ENCODE measurements around the gene ADAM11. TPM values are rescaled to one million over a fixed set of nuclear protein-coding genes. Genes with fewer than 3 reads are reported as not detected.

The ADAM11 gene
- total and polyA plus RNA-seq, 2 of the 8 experiments (the other 6 are each of a cell fraction or from before 2014, with no cell fraction given), result 2.3 to 2.9 TPM

GRCh38 chr17:44754276-44754675 is 4.5 kb upstream of the ADAM11 start:
- no peak overlapping the region for H3K9ac ChIP-seq (replicated peaks in 1 of 4; ENCODE audit: extremely low read depth in 1 of 4, low read depth in 3 of 4, low read length in 3 of 4)
- no peak overlapping the region for H3K4ac ChIP-seq (replicated peaks; ENCODE audit: insufficient read length, low read depth, low read length)
- H3K27ac ChIP-seq (ENCODE audit: low read depth, low read length), result no peak overlapping the region
- no peak overlapping the region for H2AK5ac ChIP-seq (ENCODE audit: low read depth, low read length)
- no peak overlapping the region for H2BK15ac ChIP-seq (ENCODE audit: low read length)
- H4K20me1 ChIP-seq (replicated peaks in 1 of 2; ENCODE audit: control insufficient read depth in 1 of 2, insufficient read depth in 2 of 2, low read length in 2 of 2), result peaks cover 0 to 3% of the 10 kb centered on the region in 2 experiments
- no peak overlapping the region for H2BK5ac ChIP-seq (ENCODE audit: low read depth, low read length)
- no peak overlapping the region for H3K56ac ChIP-seq (replicated peaks; ENCODE audit: insufficient read length, low read depth, low read length)
- H3K36me3 ChIP-seq (ENCODE audit: control insufficient read depth in 2 of 4, insufficient read depth in 4 of 4, low read length in 3 of 4), result peaks cover 0 to 3% (median 0%) of the 10 kb centered on the region in 4 experiments; a peak in 2 of 8 replicates
- DNase-seq (ENCODE audit: low read depth in 1 of 2, low spot score in 2 of 2) (no peak), FAIRE-seq (no peak)
- H3K79me2 ChIP-seq (ENCODE audit: control insufficient read depth in 1 of 2, insufficient read depth in 2 of 2, low read length in 2 of 2), result no peaks in the 10 kb centered on the region
- no peaks in the 10 kb centered on the region for H3K79me1 ChIP-seq (ENCODE audit: low read depth, low read length)
- no peak overlapping the region for H3K23ac ChIP-seq (ENCODE audit: insufficient read length)
- no peak overlapping the region for H4K5ac ChIP-seq (ENCODE audit: insufficient read length, low read depth, low read length)
- peaks cover 17 to 22% (median 21%) of the 10 kb centered on the region in 4 experiments for H3K27me3 ChIP-seq (replicated peaks in 1 of 4; ENCODE audit: control insufficient read depth in 3 of 4, extremely low read depth in 1 of 4, insufficient read depth in 3 of 4, low read length in 3 of 4)
- no peak overlapping the region for H2BK120ac ChIP-seq (replicated peaks; ENCODE audit: low read depth, low read length)
- H3K18ac ChIP-seq (ENCODE audit: extremely low read depth, low read length), result no peak overlapping the region
- H3K4me2 ChIP-seq (ENCODE audit: insufficient read depth in 1 of 2, low read depth in 2 of 2, low read length in 2 of 2), result no peak overlapping the region
- no peak overlapping the region for H2BK12ac ChIP-seq (ENCODE audit: low read depth, low read length)
- no peak overlapping the region for H4K8ac ChIP-seq (ENCODE audit: extremely low read depth, insufficient read depth, low read length)
- H3K4me1 ChIP-seq (replicated peaks in 1 of 4; ENCODE audit: control insufficient read depth in 3 of 4, insufficient read depth in 4 of 4, low read length in 3 of 4), result peaks cover 0 to under 1% (median 0%) of the 10 kb centered on the region in 4 experiments; a peak in 2 of 7 replicates
- POLR2A ChIA-PET (ENCODE audit: partially characterized antibody), result interaction anchor here (1.0 to 1.4 kb wide), 2 partner anchors 19 to 395 kb away, joined by 3 read pairs; no protein-coding TSS in a partner anchor
- H3K23me2 ChIP-seq (ENCODE audit: low read depth, low read length), result peaks cover 4% of the 10 kb centered on the region; the same call in 1 of the 2 replicates
- no peak overlapping the region for H3K4me3 ChIP-seq (ENCODE audit: extremely low read depth in 1 of 4, insufficient read depth in 2 of 4, low read depth in 3 of 4, low read length in 4 of 4)
- H3K14ac ChIP-seq (ENCODE audit: insufficient read length), result no peak overlapping the region
- no peak overlapping the region for H2AFZ ChIP-seq (ENCODE audit: low read length)
- no peaks in the 10 kb centered on the region for H3K9me3 ChIP-seq (ENCODE audit: insufficient read depth in 2 of 2, low read depth in 1 of 2, low read length in 1 of 2)
- H4K91ac ChIP-seq (replicated peaks; ENCODE audit: insufficient read length, low read length), result no peak overlapping the region
- 85% methylated on average over 7 of the region's 7 CpGs; no CpG with 5 or more reads in 1 of the 2 experiments for WGBS, 2 experiments (ENCODE audit: extremely low coverage in 1 of 2, insufficient coverage in 1 of 2, insufficient read length in 1 of 2, insufficient replicate concordance in 2 of 2, low coverage in 1 of 2, low lambda C conversion rate in 2 of 2, missing lambda C conversion rate in 1 of 2)
- CTCF ChIA-PET (ENCODE audit: partially characterized antibody), result interaction anchor here (0.5 to 2.3 kb wide), 8 partner anchors 17 to 165 kb away, joined by 3 to 8 read pairs (median 3); no protein-coding TSS in a partner anchor
- no peak overlapping the region for H2BK20ac ChIP-seq (ENCODE audit: low read length)
- no peak for TF ChIP-seq GABPA (IDR thresholded peaks at IDR 0.05; ENCODE audit: borderline replicate concordance, insufficient read depth, low read length)
- TF ChIP-seq EZH2 (IDR thresholded peaks at IDR 0.05; ENCODE audit: low read depth, low read length, severe bottlenecking), result no peak
- TF ChIP-seq JUND (IDR thresholded peaks at IDR 0.05; ENCODE audit: low read length), result no peak
- TF ChIP-seq FOSL1 (IDR thresholded peaks at IDR 0.05; ENCODE audit: insufficient read depth, low read depth, low read length), result no peak
- TF ChIP-seq HDAC2 (IDR thresholded peaks at IDR 0.05; ENCODE audit: borderline replicate concordance in 1 of 2, low read depth in 2 of 2, low read length in 2 of 2), result no peak
- no peak for TF ChIP-seq CTBP2 (IDR thresholded peaks at IDR 0.05; ENCODE audit: borderline replicate concordance, insufficient read depth, insufficient read length, low read length)
- no peak for TF ChIP-seq TAF1 (IDR thresholded peaks at IDR 0.05; ENCODE audit: low read depth, low read length)
- TF ChIP-seq SIN3A (conservative IDR thresholded peaks at IDR 0.05 in 1 of 2, IDR thresholded peaks at IDR 0.05 in 1 of 2; ENCODE audit: low read depth in 1 of 2, low read length in 2 of 2), result no peak
- no peak for TF ChIP-seq BRCA1 (IDR thresholded peaks at IDR 0.05; ENCODE audit: low read depth, low read length)
- TF ChIP-seq RNF2 (IDR thresholded peaks at IDR 0.05; ENCODE audit: borderline replicate concordance, low read depth, low read length, missing control alignments, poor library complexity, severe bottlenecking), result no peak
- TF ChIP-seq CBX5 (IDR thresholded peaks at IDR 0.05; ENCODE audit: low read depth, low read length), result no peak

Data from H1 (cell line).